HPDE6-E6E7 (cell line): Measurements from ENCODE around the gene NR6A1.

ENCODE experiments used
- DNase-seq: peaks from one replicate; pipeline ENCODE4 v3.0.0; 2011; ENCODE audit warnings: missing footprints; ENCODE audit errors: extremely low spot score

Gene NR6A1

GRCh38 chr9:124724415-124725067 lies 46.6 kb downstream of the NR6A1 start:
- DNase-seq: no peak

- no peak for DNase-seq
Observed at GRCh38 chr9:124723352-124723751, 47.8 kb downstream of the NR6A1 start.

GRCh38 chr9:124721109-124721906 lies 49.8 kb downstream of the NR6A1 start:
- no peak for DNase-seq

GRCh38 chr9:124720429-124721108 lies 50.5 kb downstream of the NR6A1 start:
- DNase-seq: no peak

- DNase-seq: no peak
Observed at GRCh38 chr9:124718928-124719327, 52.2 kb downstream of the NR6A1 start.

- DNase-seq: no peak
Observed at GRCh38 chr9:124717597-124717996, 53.5 kb downstream of the NR6A1 start.

GRCh38 chr9:124716808-124717207 lies 54.3 kb downstream of the NR6A1 start:
- no peak for DNase-seq

GRCh38 chr9:124710766-124711165 lies 60.3 kb downstream of the NR6A1 start:
- no peak for DNase-seq

- no peak for DNase-seq
Observed at GRCh38 chr9:124709292-124709690, 61.8 kb downstream of the NR6A1 start.

- DNase-seq: no peak
Observed at GRCh38 chr9:124708633-124709291, 62.3 kb downstream of the NR6A1 start.

- no peak for DNase-seq
Observed at GRCh38 chr9:124708074-124708473, 63.0 kb downstream of the NR6A1 start.

- DNase-seq: no peak
Observed at GRCh38 chr9:124707666-124708065, 63.4 kb downstream of the NR6A1 start.

- no peak for DNase-seq
Observed at GRCh38 chr9:124706685-124707084, 64.4 kb downstream of the NR6A1 start.

GRCh38 chr9:124699575-124699974 lies 71.5 kb downstream of the NR6A1 start:
- no peak for DNase-seq

- peak; percentile 59 for DNase-seq
Observed at GRCh38 chr9:124698265-124698664, 72.8 kb downstream of the NR6A1 start.

GRCh38 chr9:124697326-124698200 lies 73.5 kb downstream of the NR6A1 start:
- DNase-seq: no peak

- DNase-seq: no peak
Observed at GRCh38 chr9:124696101-124696500, 75.0 kb downstream of the NR6A1 start.

GRCh38 chr9:124695280-124695890 lies 75.7 kb downstream of the NR6A1 start:
- DNase-seq: no peak

- DNase-seq: no peak
Observed at GRCh38 chr9:124694414-124695279, 76.5 kb downstream of the NR6A1 start.

- no peak for DNase-seq
Observed at GRCh38 chr9:124693403-124693802, 77.7 kb downstream of the NR6A1 start.
